ENCODE results near the gene TSPAN9.

Gene TSPAN9

DNA sequence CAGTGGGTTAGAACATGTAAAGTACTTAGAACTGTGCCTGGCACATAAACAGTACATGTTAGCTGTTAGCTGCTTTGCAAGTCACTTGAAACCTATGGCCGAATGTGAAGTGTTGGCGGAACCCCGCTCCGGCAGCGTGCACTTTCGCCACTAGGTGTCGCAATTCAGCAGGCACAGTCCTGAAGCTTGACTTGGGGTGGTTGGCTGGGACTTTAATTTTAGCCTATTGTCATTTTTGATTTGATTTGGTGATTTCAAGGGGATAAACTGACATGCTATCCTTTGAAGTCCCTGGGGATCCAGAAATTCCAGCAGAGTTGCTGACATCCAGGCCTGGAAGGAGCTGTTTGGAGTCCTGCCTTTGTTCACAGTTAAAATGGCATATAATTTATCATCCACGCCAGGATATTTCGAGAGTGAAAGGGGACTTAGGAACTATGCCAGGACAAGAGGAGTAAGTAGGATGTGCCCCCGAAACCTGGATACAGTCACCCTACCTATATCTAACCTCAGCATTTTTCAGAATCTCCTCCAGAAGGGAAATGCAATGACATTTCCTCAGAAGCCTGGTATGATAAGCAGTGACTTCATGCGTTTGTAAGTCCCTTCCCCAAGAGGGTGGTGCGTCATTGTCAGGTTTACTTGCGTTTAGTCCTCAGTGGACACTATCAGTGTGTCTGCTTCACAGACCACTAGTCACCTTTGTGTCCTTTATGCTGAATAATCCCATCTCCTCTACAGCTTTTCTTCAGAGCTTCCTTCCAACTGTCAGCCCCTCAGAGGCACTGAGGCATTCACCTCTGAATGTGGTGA, 3.5 kb upstream of the TSPAN9 start:
- Histone ChIP-seq H3K4me3 (no peak overlapping the region), H3K36me3 (replicated peaks) (no peaks in the 10 kb centered on the region), H3K9me3 (no peaks in the 10 kb centered on the region), H3K4me1 (peaks cover 11% of the 10 kb centered on the region), H3K27me3 (ENCODE audit: low read depth) (no peaks in the 10 kb centered on the region)
- DNase-seq (ENCODE audit: low spot score in 2 of 2) = peak; percentile 69 to 91
- in situ Hi-C loops (cut with MboI; ENCODE audit: low sequenced_read_pairs) = loop anchor here (5.0 kb wide), 1 partner anchor 204 kb away; no protein-coding TSS in a partner anchor

DNA sequence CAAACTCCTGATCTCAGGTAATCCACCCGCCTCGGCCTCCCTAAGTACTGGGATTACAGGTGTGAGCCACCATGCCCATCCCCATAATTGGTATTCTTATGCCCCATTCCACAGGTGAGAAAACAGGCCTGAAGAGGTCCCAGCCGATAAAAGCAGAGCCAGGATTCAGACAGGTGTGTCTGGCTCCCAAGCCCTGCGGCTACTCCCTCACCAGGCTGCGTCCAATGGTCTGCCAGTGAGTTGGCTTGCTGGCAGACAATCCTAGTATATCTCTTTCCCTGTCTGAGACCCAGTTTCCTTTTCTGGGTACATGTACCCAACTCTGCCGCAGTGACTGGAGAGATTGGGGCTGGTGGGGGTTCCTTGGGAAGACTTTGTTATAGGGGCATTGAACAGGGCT, 1.9 kb upstream of the TSPAN9 start:
- H3K4me3 ChIP-seq = no peak overlapping the region
- H3K36me3 ChIP-seq (replicated peaks) = no peaks in the 10 kb centered on the region
- H3K27me3 ChIP-seq (ENCODE audit: low read depth) = no peaks in the 10 kb centered on the region
- H3K9me3 ChIP-seq = no peaks in the 10 kb centered on the region
- in situ Hi-C loops (cut with MboI; ENCODE audit: low sequenced_read_pairs) = no loop called here
- no peak for DNase-seq (ENCODE audit: low spot score in 2 of 2)
- H3K4me1 ChIP-seq = peaks cover 12% of the 10 kb centered on the region

DNA sequence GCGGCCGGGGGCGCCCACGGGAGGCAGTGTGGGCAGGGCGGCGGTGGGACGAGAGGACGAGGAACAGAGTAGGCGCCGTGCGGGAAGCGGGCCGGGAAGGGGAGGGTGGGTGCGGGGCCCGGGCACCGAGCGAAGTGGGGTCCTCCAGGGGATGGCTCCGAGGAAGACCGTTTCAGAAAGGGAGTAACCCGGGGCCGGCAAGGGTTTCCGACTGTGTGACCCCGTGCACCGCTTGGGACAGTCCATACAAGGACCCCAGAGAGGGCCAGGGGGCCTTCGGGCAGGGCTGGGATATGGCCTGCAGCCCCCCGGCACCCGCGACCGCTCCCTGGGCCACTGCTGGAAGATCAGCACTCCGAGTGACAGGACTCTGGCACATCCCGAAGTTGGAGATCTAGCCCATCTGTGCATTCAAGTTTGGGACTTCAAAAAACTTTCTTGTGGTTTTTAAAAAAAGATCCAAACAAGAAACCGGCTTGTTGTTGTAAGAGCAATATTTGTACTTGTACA, 448 bp downstream of the TSPAN9 start:
- Histone ChIP-seq H3K27me3 (ENCODE audit: low read depth) (no peaks in the 10 kb centered on the region), H3K4me1 (peaks cover 12% of the 10 kb centered on the region), H3K9me3 (no peaks in the 10 kb centered on the region), H3K36me3 (replicated peaks) (no peaks in the 10 kb centered on the region), H3K4me3 (peak overlapping the region; percentile 54)
- in situ Hi-C loops (cut with MboI; ENCODE audit: low sequenced_read_pairs) = no loop called here
- no peak for DNase-seq (ENCODE audit: low spot score in 2 of 2)

DNA sequence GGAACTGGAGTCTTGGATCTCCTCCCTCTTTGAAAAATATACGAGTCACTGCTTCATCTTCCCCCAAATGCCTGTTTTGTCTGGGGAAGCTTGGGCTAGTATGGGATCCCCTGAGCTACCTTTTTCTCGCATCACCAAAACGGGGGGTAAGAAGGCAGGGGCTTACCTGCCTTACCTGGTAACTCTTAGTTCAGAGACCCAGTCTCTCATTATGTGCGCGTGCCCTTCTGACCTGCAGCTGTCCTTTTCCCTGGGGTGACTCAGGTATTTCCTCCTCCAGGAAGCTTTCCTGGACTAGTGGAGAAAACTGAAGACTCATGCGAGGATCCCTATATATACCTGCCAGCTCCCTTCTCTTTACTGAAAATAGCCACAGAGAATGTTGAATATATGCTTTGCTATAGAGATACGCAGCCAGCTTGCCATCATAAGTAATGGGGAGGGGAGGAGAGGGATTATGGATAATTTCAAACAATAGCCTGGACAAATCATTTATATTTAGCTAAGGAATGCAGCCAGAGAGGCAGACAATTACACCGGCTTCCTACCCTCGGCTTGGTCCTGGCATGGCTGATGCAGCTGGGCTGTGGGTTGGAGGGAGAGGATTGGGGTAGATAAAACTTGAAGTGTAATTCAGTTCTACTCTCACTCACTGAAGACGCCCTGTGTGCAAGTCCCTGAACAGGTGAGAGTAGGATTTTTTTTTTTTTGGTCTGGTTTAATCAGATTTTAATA, 1.1 kb downstream of the TSPAN9 start:
- Histone ChIP-seq H3K4me3 (peak overlapping the region; percentile 54), H3K9me3 (no peaks in the 10 kb centered on the region), H3K36me3 (replicated peaks) (no peaks in the 10 kb centered on the region), H3K4me1 (peaks cover 12% of the 10 kb centered on the region), H3K27me3 (ENCODE audit: low read depth) (no peaks in the 10 kb centered on the region)
- DNase-seq (ENCODE audit: low spot score in 2 of 2) = peak; percentile 34 to 38
- in situ Hi-C loops (cut with MboI; ENCODE audit: low sequenced_read_pairs) = no loop called here

DNA sequence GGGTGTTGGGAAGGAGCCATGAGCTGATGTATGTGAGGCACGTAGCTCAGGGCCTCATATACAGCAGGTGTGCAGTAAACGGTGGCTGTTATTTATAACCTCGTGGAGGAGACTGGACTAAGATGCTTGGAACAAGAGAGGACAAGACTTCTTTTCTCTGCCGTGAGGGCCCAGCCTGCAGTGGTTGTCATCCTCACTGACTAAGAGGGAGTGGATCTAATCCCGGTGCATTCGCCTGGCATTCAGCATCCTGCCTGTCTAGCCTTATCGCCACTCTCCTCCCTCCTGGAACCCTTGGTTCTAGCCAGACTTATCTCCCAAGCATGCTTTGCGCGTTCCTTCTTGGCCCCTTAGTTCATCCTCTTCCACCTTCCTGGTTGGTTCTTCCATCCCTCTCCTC, 3.9 kb downstream of the TSPAN9 start:
- no peak for DNase-seq (ENCODE audit: low spot score in 2 of 2)
- no peaks in the 10 kb centered on the region for H3K9me3 ChIP-seq
- no peaks in the 10 kb centered on the region for H3K36me3 ChIP-seq (replicated peaks)
- in situ Hi-C loops (cut with MboI; ENCODE audit: low sequenced_read_pairs) = no loop called here
- H3K27me3 ChIP-seq (ENCODE audit: low read depth) = no peaks in the 10 kb centered on the region
- H3K4me1 ChIP-seq = peaks cover 12% of the 10 kb centered on the region
- H3K4me3 ChIP-seq = no peak overlapping the region

DNA sequence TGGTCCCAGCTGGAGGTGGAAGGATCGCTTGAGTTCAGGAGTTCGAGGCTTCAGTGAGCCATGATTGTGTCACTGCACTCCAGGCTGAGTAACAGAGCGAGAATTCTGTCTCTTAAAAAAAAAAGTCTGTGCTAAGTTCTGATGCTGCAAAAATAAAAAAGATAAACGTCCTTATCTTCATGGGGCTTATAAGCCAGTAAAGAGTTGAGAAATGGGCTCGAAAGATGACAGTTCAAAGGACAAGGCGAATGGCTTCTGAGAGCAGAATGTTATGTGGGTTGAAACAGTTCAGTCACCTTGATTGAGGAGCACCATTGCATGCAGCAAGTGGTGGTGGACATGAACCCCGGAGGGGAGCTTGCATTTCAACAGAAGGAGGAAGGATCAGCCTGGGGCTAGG, 4.7 kb downstream of the TSPAN9 start:
- in situ Hi-C loops (cut with MboI; ENCODE audit: low sequenced_read_pairs) = no loop called here
- H3K27me3 ChIP-seq (ENCODE audit: low read depth) = no peaks in the 10 kb centered on the region
- H3K9me3 ChIP-seq = no peaks in the 10 kb centered on the region
- no peaks in the 10 kb centered on the region for H3K36me3 ChIP-seq (replicated peaks)
- H3K4me3 ChIP-seq = no peak overlapping the region
- no peak for DNase-seq (ENCODE audit: low spot score in 2 of 2)
- H3K4me1 ChIP-seq = peaks cover 6% of the 10 kb centered on the region

DNA sequence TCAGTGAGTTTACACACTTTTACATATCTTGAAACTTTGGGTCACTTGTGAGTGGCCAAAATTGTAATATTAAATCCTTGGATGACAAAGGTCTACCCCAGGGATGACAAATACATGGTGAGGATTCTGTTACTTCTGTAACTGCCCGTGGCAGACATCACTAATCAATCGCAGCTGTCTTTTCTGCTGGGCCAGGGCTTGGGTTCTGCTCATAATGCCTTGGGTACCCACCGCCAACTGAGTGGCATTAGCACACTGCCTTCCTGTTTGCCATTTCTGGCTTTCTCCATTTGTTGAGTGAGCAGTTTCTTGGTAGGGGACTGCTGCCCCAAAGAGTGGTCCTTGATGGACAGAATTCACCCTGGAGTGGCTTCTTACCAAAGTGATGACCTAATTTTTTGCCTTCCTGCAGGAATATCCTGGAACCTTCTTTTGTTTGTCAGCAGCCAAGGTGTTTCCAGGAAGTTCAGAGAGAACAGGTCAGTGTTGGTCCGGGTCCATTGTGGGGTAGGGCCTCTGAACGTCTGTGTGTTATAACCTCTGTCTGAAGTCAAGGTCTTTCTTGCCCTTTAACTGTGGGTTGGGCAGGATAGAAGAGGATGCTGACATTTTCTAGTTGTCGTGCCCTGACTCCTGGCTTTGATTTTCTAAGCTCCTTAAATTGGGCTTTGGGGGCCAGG, 6.2 kb downstream of the TSPAN9 start:
- no peaks in the 10 kb centered on the region for H3K9me3 ChIP-seq
- no peak for DNase-seq (ENCODE audit: low spot score in 2 of 2)
- H3K27me3 ChIP-seq (ENCODE audit: low read depth) = no peaks in the 10 kb centered on the region
- in situ Hi-C loops (cut with MboI; ENCODE audit: low sequenced_read_pairs) = no loop called here
- H3K4me3 ChIP-seq = no peak overlapping the region
- H3K4me1 ChIP-seq = peaks cover 3% of the 10 kb centered on the region
- H3K36me3 ChIP-seq (replicated peaks) = no peaks in the 10 kb centered on the region

DNA sequence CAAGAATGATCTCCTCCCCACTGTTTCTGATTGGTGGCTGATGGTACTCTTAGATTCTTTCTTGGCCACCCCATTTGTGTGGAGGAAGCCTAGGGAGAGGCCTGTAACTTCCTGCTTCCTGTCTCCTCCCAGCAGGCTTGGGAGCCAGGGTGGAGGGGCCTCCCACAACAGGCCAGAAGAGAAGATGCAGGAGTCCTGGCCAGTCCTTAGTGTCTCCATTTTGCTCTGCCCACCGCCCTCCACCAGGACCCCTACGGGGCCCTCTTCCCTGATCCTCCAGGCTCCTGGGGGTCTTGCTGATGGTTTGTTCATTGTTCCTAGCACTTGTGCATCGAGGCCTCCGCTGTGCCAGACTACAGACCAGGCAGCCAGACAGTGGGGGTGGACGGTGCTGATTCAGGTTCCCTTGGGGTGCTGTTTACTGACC, 6.8 kb downstream of the TSPAN9 start:
- DNase-seq (ENCODE audit: low spot score in 2 of 2) = no peak
- in situ Hi-C loops (cut with MboI; ENCODE audit: low sequenced_read_pairs) = no loop called here
- Histone ChIP-seq H3K9me3 (no peaks in the 10 kb centered on the region), H3K4me3 (no peak overlapping the region), H3K4me1 (no peaks in the 10 kb centered on the region), H3K36me3 (replicated peaks) (no peaks in the 10 kb centered on the region), H3K27me3 (ENCODE audit: low read depth) (no peaks in the 10 kb centered on the region)

DNA sequence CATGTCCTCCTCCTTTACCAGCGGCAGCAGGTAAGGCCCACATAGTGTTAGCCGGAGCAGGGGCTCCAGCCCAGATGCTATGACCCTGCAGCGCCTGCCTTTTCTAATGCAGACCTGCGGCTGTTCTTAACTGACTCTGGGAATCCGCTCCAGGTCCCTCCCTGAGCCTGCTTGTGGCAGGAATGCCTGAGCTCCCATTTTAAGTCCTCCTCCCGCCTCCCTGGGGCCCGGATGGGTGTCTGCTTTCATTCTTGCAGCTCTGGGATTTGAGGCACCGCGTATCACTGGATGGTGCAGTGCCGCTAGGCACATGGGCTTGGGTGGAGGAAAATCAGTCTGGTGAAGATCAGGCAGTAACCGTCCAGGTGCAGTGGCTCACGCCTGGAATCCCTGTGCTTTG, 7.6 kb downstream of the TSPAN9 start:
- no peaks in the 10 kb centered on the region for H3K4me1 ChIP-seq
- no peaks in the 10 kb centered on the region for H3K27me3 ChIP-seq (ENCODE audit: low read depth)
- in situ Hi-C loops (cut with MboI; ENCODE audit: low sequenced_read_pairs) = no loop called here
- DNase-seq (ENCODE audit: low spot score in 2 of 2) = no peak
- H3K36me3 ChIP-seq (replicated peaks) = no peaks in the 10 kb centered on the region
- no peaks in the 10 kb centered on the region for H3K9me3 ChIP-seq
- no peak overlapping the region for H3K4me3 ChIP-seq

DNA sequence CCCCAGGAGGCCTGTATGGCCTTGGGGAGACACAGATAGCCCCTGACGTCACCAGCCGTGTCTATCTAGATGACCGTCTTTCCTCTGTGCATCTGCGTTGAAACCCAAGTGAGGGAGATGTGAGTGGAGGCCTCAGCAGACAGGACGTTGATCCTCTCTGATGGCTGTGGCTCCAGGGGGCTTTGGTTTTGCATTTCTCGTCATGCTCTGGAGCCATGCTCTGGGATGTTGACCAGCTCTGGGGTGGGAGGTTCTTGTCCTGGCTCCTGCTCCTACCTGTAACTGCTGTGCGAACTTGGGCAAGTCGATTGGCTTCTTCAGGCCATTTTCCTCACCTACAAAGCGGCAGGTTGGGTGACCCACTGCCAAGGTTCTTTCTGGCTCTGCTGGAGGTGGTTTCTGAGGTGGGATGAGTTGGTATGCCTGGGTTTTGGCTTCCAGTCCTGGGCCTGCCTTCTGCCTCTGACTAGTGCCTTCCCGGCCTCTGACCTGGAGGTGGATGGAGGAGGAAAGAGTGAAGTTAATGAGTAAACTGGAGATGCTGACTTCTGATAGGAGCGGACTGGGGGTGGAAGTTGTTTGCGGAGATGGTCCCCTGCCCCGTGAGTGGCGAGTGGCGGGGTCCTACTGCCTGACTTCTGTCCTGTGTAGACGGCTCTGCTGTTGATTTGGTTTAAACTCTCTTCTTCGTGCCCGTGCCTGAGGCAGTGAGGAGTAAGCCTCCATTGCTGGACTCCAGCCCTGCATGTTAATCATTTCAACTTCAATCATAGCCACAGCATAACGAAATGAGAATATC, 8.4 kb downstream of the TSPAN9 start:
- H3K9me3 ChIP-seq = no peaks in the 10 kb centered on the region
- H3K36me3 ChIP-seq (replicated peaks) = no peaks in the 10 kb centered on the region
- no peak for DNase-seq (ENCODE audit: low spot score in 2 of 2)
- no peaks in the 10 kb centered on the region for H3K27me3 ChIP-seq (ENCODE audit: low read depth)
- no peaks in the 10 kb centered on the region for H3K4me1 ChIP-seq
- no peak overlapping the region for H3K4me3 ChIP-seq
- in situ Hi-C loops (cut with MboI; ENCODE audit: low sequenced_read_pairs) = no loop called here

DNA sequence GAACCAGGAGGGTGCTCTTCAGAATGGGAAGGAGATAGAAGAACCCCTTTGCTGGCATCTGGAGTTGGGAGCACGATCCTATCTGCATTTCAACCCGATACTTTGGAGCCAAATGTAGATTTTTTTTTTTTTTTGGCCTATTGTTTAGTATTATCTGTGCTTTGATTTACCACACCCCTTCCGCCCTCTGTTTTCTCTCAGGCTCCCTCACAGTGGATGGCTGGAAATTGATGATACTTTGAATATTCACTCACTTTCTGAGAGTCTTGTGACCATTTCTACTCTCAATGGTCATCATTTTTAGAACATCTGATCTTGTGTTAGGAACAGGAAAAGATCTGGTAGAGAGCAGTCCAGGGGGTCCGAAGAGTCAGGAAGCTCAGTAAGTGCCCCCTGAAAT, 9.0 kb downstream of the TSPAN9 start:
- Histone ChIP-seq H3K4me1 (no peaks in the 10 kb centered on the region; the same call in 1 of the 2 replicates), H3K9me3 (no peaks in the 10 kb centered on the region), H3K36me3 (replicated peaks) (no peaks in the 10 kb centered on the region), H3K27me3 (ENCODE audit: low read depth) (no peaks in the 10 kb centered on the region), H3K4me3 (no peak overlapping the region)
- no peak for DNase-seq (ENCODE audit: low spot score in 2 of 2)
- in situ Hi-C loops (cut with MboI; ENCODE audit: low sequenced_read_pairs) = no loop called here

DNA sequence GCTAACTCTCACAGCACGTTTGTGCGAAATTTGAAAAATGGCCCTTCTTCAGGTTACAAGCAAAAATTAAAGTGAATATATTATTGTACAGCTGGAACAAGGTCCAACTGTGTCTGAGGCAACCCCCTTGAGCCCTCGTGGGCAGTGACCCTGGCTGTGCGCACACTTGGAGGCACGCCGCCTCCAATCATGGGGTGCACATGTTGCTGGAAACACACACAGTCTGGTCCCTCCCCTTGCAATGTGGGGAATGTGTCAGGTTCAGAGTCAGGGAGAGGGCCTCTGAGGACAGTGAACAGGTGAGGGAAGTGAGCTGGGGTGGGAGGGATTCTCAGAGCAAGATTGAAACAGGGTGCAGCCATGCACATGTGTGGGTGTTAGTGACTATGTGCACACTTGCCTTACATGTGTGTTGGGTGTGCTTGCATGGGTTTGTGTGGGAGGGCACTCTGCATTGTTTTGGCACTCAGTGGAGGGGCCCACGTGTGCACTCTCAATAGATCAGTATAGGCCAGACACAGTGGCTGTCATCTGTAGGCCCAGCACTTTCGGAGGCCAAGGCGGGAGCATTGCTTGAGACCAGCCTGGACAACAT, 9.6 kb downstream of the TSPAN9 start:
- Histone ChIP-seq H3K4me3 (no peak overlapping the region), H3K9me3 (no peaks in the 10 kb centered on the region), H3K36me3 (replicated peaks) (no peaks in the 10 kb centered on the region), H3K4me1 (peaks cover 3% of the 10 kb centered on the region), H3K27me3 (ENCODE audit: low read depth) (no peaks in the 10 kb centered on the region)
- DNase-seq (ENCODE audit: low spot score in 2 of 2) = no peak
- in situ Hi-C loops (cut with MboI; ENCODE audit: low sequenced_read_pairs) = no loop called here

Data from HAP-1 (cell line).